ENCODE data around the gene ZNF773.
"Not testable (repeated sequence)": the region's sequence is repeated elsewhere in the genome, so short reads cannot be mapped to it uniquely, and the experiment has no call there.

Gene ZNF773

DNA sequence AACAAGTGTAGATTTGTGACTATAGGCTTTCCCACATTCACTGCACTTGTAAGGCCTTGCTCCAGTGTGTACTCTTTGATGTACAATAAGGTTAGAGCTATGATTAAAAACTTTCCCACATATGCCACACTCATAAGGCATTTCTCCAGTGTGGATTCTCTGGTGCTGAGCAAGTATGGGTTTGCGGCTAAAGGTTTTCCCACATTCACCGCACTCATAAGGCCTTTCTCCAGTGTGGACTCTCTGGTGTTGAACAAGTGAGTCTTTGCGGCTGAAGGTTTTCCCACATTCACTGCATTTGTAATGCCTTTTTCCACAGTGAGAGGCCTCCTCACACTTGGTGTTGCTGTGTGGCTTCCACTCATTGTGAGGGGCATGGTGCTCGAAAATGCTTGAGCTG, 26.1 kb upstream of the ZNF773 start:
- Histone ChIP-seq H3K27me3 (ENCODE audit: control insufficient read depth in 1 of 2, insufficient read depth in 1 of 2, low read length in 2 of 2) (no peaks in the 10 kb centered on the region), H2AFZ (ENCODE audit: low read depth, low read length) (no peak overlapping the region), H3K18ac (ENCODE audit: low read depth in 1 of 2, low read length in 2 of 2) (no peak overlapping the region), H2BK5ac (ENCODE audit: low read depth, low read length, poor library complexity, severe bottlenecking) (no peak overlapping the region), H2AK5ac (ENCODE audit: low read length, severe bottlenecking) (no peak overlapping the region), H3K4me3 (ENCODE audit: insufficient read depth in 1 of 2, low read depth in 1 of 2, low read length in 2 of 2) (peak overlapping the region in 1 of 2 experiments; percentile 85), H2BK120ac (ENCODE audit: low read depth, low read length) (no peak overlapping the region), H4K91ac (ENCODE audit: low read length) (no peak overlapping the region), H3K36me3 (ENCODE audit: control insufficient read depth in 1 of 2, insufficient read depth in 2 of 2, low read depth in 1 of 2, low read length in 2 of 2) (peaks cover 33 to 53% of the 10 kb centered on the region in 2 experiments), H3K79me1 (replicated peaks; ENCODE audit: low read length, poor library complexity, severe bottlenecking) (peaks cover 41% of the 10 kb centered on the region), H2BK12ac (ENCODE audit: low read length in 2 of 2) (no peak overlapping the region), H2BK15ac (ENCODE audit: low read depth, poor library complexity, severe bottlenecking) (no peak overlapping the region), H3K4ac (ENCODE audit: low read depth in 1 of 2, low read length in 2 of 2) (no peak overlapping the region), H3K27ac (ENCODE audit: low read length, poor library complexity, severe bottlenecking) (no peak overlapping the region), H3K4me2 (ENCODE audit: low read length, poor library complexity, severe bottlenecking) (no peak overlapping the region), H3K9me3 (ENCODE audit: control insufficient read depth, low read length) (peaks cover 78% of the 10 kb centered on the region), H3K23ac (ENCODE audit: low read length in 2 of 2) (no peak overlapping the region), H4K8ac (ENCODE audit: low read length) (no peak overlapping the region), H3K9ac (ENCODE audit: low read length) (no peak overlapping the region), H3K4me1 (ENCODE audit: control insufficient read depth, insufficient read depth, low read depth, low read length) (no peaks in the 10 kb centered on the region), H3K14ac (ENCODE audit: low read length in 2 of 2) (no peak overlapping the region)
- no peak for DNase-seq
- 100% methylated on average over 4 of the region's 4 CpGs for WGBS

DNA sequence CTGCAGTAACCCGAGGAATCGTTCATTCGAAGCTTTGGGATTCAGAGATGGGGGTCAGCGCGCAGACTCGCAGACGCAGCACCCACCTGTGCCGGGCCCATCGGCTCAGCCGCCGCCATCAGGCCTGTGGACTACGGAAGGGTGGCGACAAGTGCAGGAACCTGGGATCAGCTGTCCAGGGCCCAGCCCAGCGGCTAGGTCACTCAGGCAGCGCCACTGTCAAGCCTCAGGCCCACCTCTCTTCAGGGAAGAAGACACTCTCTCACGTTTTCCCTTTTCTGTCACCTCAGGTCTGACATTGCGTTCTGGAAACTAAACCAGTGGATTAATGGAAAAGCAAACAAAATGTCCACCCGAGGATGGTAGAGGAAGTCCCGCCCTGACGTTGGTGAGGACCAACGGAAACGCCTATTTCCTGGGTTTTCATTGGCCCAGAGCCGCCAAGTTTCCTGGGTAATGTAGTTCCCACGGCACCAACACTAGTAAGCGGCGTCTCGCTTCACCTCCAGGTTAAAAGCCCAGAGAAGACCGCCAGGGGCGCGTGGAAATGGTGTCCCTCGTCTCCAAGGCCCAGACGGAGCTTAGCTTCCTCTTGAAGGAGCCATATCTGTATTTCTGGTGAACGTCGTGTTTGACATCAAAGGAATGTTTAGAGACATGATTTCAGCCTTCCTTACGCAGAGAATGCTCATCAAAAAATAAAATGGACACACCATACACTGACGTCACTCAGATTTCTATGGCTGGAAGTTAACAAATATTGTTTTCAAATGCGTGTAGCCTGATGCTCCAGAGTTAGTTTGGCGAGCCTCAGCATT, 22.3 kb upstream of the ZNF773 start, which contains the start of gene ZNF772:
Gene ZNF772 (minus strand): TSS at position 376 of the 818 bp plus-strand sequence. CDS start 257 bp downstream, at position 119.
- H3K14ac ChIP-seq (ENCODE audit: low read length in 2 of 2), result no peak within 1 kb of the TSS
- H4K91ac ChIP-seq (ENCODE audit: low read length), result peak within 1 kb of the TSS; percentile 90
- H2BK12ac ChIP-seq (ENCODE audit: low read length in 2 of 2), result no peak within 1 kb of the TSS
- H3K4ac ChIP-seq (ENCODE audit: low read depth in 1 of 2, low read length in 2 of 2), result peak within 1 kb of the TSS; percentile 81 to 86
- peak; percentile 98 for DNase-seq
- 11% methylated on average over 38 of the region's 38 CpGs for WGBS
- peaks cover 36% of the 10 kb centered on the region for H3K79me1 ChIP-seq (replicated peaks; ENCODE audit: low read length, poor library complexity, severe bottlenecking)
- no peak within 1 kb of the TSS for H3K23ac ChIP-seq (ENCODE audit: low read length in 2 of 2)
- peak within 1 kb of the TSS; percentile 88 to 93 for H3K18ac ChIP-seq (ENCODE audit: low read depth in 1 of 2, low read length in 2 of 2)
- H3K9ac ChIP-seq (ENCODE audit: low read length), result peak within 1 kb of the TSS; percentile 86
- no peak within 1 kb of the TSS for H2BK5ac ChIP-seq (ENCODE audit: low read depth, low read length, poor library complexity, severe bottlenecking)
- H4K8ac ChIP-seq (ENCODE audit: low read length), result peak within 1 kb of the TSS; percentile 97
- peaks cover 33 to 39% of the 10 kb centered on the region in 2 experiments for H3K36me3 ChIP-seq (ENCODE audit: control insufficient read depth in 1 of 2, insufficient read depth in 2 of 2, low read depth in 1 of 2, low read length in 2 of 2)
- H2AFZ ChIP-seq (ENCODE audit: low read depth, low read length), result peak within 1 kb of the TSS; percentile 87
- H3K4me1 ChIP-seq (ENCODE audit: control insufficient read depth, insufficient read depth, low read depth, low read length), result no peaks in the 10 kb centered on the region
- H3K27me3 ChIP-seq (ENCODE audit: control insufficient read depth in 1 of 2, insufficient read depth in 1 of 2, low read length in 2 of 2), result no peaks in the 10 kb centered on the region
- H3K4me2 ChIP-seq (ENCODE audit: low read length, poor library complexity, severe bottlenecking), result peak within 1 kb of the TSS; percentile 69
- peak within 1 kb of the TSS; percentile 80 for H3K27ac ChIP-seq (ENCODE audit: low read length, poor library complexity, severe bottlenecking)
- H2BK120ac ChIP-seq (ENCODE audit: low read depth, low read length), result peak within 1 kb of the TSS; percentile 42
- no peak within 1 kb of the TSS for H2BK15ac ChIP-seq (ENCODE audit: low read depth, poor library complexity, severe bottlenecking)
- peaks cover 42% of the 10 kb centered on the region for H3K9me3 ChIP-seq (ENCODE audit: control insufficient read depth, low read length)
- H2AK5ac ChIP-seq (ENCODE audit: low read length, severe bottlenecking), result peak within 1 kb of the TSS; percentile 38
- H3K4me3 ChIP-seq (ENCODE audit: insufficient read depth in 1 of 2, low read depth in 1 of 2, low read length in 2 of 2), result peak within 1 kb of the TSS; percentile 83 to 85

- not testable (repeated sequence) for H3K27ac ChIP-seq (ENCODE audit: low read length, poor library complexity, severe bottlenecking); H3K4me1 ChIP-seq (ENCODE audit: control insufficient read depth, insufficient read depth, low read depth, low read length)
- 2% methylated on average over 37 of the region's 69 CpGs for WGBS
These were observed 12.1 kb upstream of the ZNF773 start, which contains the start of gene ZNF419 for GRCh38 chr19:57487477-57488298. TSS of gene ZNF419 (plus strand) at chr19:57487750. CDS start at chr19:57487951, 201 bp downstream.

GRCh38 chr19:57488299-57488644, 11.5 kb upstream of the ZNF773 start:
- H4K91ac ChIP-seq (ENCODE audit: low read length); H2AFZ ChIP-seq (ENCODE audit: low read depth, low read length); H3K14ac ChIP-seq (ENCODE audit: low read length in 2 of 2); H3K18ac ChIP-seq (ENCODE audit: low read depth in 1 of 2, low read length in 2 of 2); H2BK5ac ChIP-seq (ENCODE audit: low read depth, low read length, poor library complexity, severe bottlenecking); H2BK120ac ChIP-seq (ENCODE audit: low read depth, low read length); H3K23ac ChIP-seq (ENCODE audit: low read length in 2 of 2); H2BK15ac ChIP-seq (ENCODE audit: low read depth, poor library complexity, severe bottlenecking); H2AK5ac ChIP-seq (ENCODE audit: low read length, severe bottlenecking); H3K4me1 ChIP-seq (ENCODE audit: control insufficient read depth, insufficient read depth, low read depth, low read length); H4K8ac ChIP-seq (ENCODE audit: low read length); H3K27ac ChIP-seq (ENCODE audit: low read length, poor library complexity, severe bottlenecking); H3K4ac ChIP-seq (ENCODE audit: low read depth in 1 of 2, low read length in 2 of 2); H3K27me3 ChIP-seq (ENCODE audit: control insufficient read depth in 1 of 2, insufficient read depth in 1 of 2, low read length in 2 of 2); H2BK12ac ChIP-seq (ENCODE audit: low read length in 2 of 2): not testable (repeated sequence)
- H3K9ac ChIP-seq (ENCODE audit: low read length), result peak overlapping the region; percentile 79
- peaks cover 29 to 32% of the 10 kb centered on the region in 2 experiments for H3K36me3 ChIP-seq (ENCODE audit: control insufficient read depth in 1 of 2, insufficient read depth in 2 of 2, low read depth in 1 of 2, low read length in 2 of 2)
- WGBS, result no CpG with 5 or more reads among the region's 1 CpG
- H3K79me1 ChIP-seq (replicated peaks; ENCODE audit: low read length, poor library complexity, severe bottlenecking), result peaks cover 20% of the 10 kb centered on the region
- peak overlapping the region; percentile 17 for H3K4me2 ChIP-seq (ENCODE audit: low read length, poor library complexity, severe bottlenecking)
- H3K9me3 ChIP-seq (ENCODE audit: control insufficient read depth, low read length), result peaks cover 14% of the 10 kb centered on the region
- H3K4me3 ChIP-seq (ENCODE audit: insufficient read depth in 1 of 2, low read depth in 1 of 2, low read length in 2 of 2), result peak overlapping the region in 1 of 2 experiments; percentile 75
- peak; percentile 7 for DNase-seq

More at GRCh38 chr19:57487477-57488298, 12.1 kb upstream of the ZNF773 start, which contains the start of gene ZNF419:
- Histone ChIP-seq H2AFZ (ENCODE audit: low read depth, low read length) (peak within 1 kb of the TSS; percentile 100), H3K9ac (ENCODE audit: low read length) (peak within 1 kb of the TSS; percentile 93), H3K4me2 (ENCODE audit: low read length, poor library complexity, severe bottlenecking) (peak within 1 kb of the TSS; percentile 58), H3K36me3 (ENCODE audit: control insufficient read depth in 1 of 2, insufficient read depth in 2 of 2, low read depth in 1 of 2, low read length in 2 of 2) (peaks cover 26% of the 10 kb centered on the region in 2 experiments), H2AK5ac (ENCODE audit: low read length, severe bottlenecking) (peak within 1 kb of the TSS; percentile 60), H3K4ac (ENCODE audit: low read depth in 1 of 2, low read length in 2 of 2) (peak within 1 kb of the TSS in 1 of 2 experiments; percentile 79), H3K18ac (ENCODE audit: low read depth in 1 of 2, low read length in 2 of 2) (peak within 1 kb of the TSS; percentile 94 to 95), H3K23ac (ENCODE audit: low read length in 2 of 2) (peak within 1 kb of the TSS in 1 of 2 experiments; percentile 89), H3K14ac (ENCODE audit: low read length in 2 of 2) (peak within 1 kb of the TSS; percentile 15 to 93), H3K4me3 (ENCODE audit: insufficient read depth in 1 of 2, low read depth in 1 of 2, low read length in 2 of 2) (peak within 1 kb of the TSS; percentile 98 to 99), H4K91ac (ENCODE audit: low read length) (peak within 1 kb of the TSS; percentile 89), H3K79me1 (replicated peaks; ENCODE audit: low read length, poor library complexity, severe bottlenecking) (peaks cover 20% of the 10 kb centered on the region), H4K8ac (ENCODE audit: low read length) (peak within 1 kb of the TSS; percentile 93), H2BK15ac (ENCODE audit: low read depth, poor library complexity, severe bottlenecking) (peak within 1 kb of the TSS; percentile 23)
- not testable (repeated sequence) for H2BK12ac ChIP-seq (ENCODE audit: low read length in 2 of 2); H2BK5ac ChIP-seq (ENCODE audit: low read depth, low read length, poor library complexity, severe bottlenecking); H3K9me3 ChIP-seq (ENCODE audit: control insufficient read depth, low read length); H2BK120ac ChIP-seq (ENCODE audit: low read depth, low read length); H3K27me3 ChIP-seq (ENCODE audit: control insufficient read depth in 1 of 2, insufficient read depth in 1 of 2, low read length in 2 of 2)
- peak; percentile 85 for DNase-seq

All from mesenchymal stem cell (in vitro differentiated cells and primary cell).